ENCODE data around the gene POLD1. TPM values are rescaled to one million over a fixed set of nuclear protein-coding genes. Genes with fewer than 3 reads are reported as not detected.
"Not testable (repeated sequence)": the region's sequence is repeated elsewhere in the genome, so short reads cannot be mapped to it uniquely, and the experiment has no call there.

The POLD1 gene
- total RNA-seq, 1 experiment from 2014 or later: 53.4 TPM

DNA sequence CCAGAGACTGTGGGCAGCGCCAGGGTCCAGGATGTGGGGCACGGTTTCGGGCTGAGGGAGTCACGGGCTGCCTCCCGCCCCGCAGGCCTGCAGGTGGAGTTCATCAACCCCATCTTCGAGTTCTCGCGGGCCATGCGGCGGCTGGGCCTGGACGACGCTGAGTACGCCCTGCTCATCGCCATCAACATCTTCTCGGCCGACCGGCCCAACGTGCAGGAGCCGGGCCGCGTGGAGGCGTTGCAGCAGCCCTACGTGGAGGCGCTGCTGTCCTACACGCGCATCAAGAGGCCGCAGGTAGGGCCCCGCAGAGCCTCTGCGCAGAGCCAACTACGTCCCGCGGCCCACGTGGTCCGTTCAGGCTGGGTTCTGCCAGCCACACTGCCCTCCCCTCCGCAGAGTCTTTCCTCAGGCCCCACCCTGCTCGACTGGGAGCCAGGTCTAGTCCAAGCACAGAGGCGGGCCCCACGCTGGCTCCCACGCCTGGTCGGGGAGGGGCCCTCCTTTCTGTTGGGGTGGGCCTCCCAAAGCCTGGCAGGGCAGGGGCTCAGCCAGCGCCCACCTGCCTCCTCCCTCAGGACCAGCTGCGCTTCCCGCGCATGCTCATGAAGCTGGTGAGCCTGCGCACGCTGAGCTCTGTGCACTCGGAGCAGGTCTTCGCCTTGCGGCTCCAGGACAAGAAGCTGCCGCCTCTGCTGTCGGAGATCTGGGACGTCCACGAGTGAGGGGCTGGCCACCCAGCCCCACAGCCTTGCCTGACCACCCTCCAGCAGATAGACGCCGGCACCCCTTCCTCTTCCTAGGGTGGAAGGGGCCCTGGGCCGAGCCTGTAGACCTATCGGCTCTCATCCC is 2.0 kb upstream of the POLD1 start:
- no peaks in the 10 kb centered on the region for H3K27me3 ChIP-seq (ENCODE audit: low read length)
- H3K27ac ChIP-seq (ENCODE audit: low read length): no peak overlapping the region
- no peak for DNase-seq
- no peaks in the 10 kb centered on the region for H3K9me3 ChIP-seq (ENCODE audit: low read length)
- H3K79me2 ChIP-seq (ENCODE audit: low read length): peaks cover 39% of the 10 kb centered on the region
- H3K36me3 ChIP-seq (ENCODE audit: insufficient read depth, low read length): peaks cover 31% of the 10 kb centered on the region
- H2AFZ ChIP-seq (ENCODE audit: low read length): no peak overlapping the region
- no peak overlapping the region for H3K4me2 ChIP-seq (ENCODE audit: low read depth, low read length, poor library complexity, severe bottlenecking)
- no peak overlapping the region for H3K4me3 ChIP-seq (ENCODE audit: low read length)
- no peak overlapping the region for H3K9ac ChIP-seq (ENCODE audit: low read length)
- H4K20me1 ChIP-seq (ENCODE audit: insufficient read depth, low read depth, low read length): peaks cover 34% of the 10 kb centered on the region
- peaks cover 26% of the 10 kb centered on the region for H3K4me1 ChIP-seq (ENCODE audit: low read length)
- H3K9me2 ChIP-seq (replicated peaks; ENCODE audit: insufficient read depth, low read length): no peaks in the 10 kb centered on the region

DNA sequence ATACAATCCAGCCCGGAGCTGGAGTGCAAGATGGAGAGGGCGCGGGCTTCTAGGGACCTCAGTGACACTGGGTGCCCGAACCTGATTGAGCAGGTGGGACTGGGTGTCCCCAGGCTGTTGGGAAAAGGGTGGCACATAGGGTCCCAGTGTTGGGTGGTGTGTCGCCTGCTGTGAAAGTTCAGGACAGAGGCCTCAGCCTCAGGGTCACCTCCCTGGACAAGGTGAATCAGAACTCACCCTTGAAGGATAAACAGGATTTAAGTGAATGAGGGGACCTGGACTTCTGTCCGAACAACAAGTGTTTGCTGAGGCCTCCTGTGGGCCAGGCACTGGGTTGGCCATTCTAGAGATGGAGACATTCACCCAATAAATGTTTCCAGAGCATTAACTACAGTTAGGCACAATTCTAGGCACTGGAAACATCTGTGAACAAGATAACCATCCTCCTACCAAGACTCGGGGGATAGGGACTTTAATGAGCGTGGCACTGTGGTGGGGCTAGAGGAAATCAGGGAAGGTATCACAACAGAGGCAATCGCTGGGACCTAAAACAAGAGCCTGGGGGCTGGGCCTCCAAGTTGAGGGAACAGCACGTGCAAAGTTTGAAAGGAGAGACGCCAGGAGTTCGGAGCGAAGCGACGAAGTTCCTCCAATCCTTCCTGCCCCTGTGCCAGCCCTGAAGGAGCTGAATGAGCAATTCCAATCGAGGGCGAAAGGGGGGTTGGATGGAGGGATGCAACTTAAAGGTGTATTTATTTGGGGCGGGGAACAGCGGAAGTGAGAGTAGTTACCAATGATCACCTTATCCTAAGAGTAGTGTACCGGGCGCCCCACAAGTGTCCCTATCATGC is 921 bp upstream of the POLD1 start:
- Histone ChIP-seq H3K9me2 (replicated peaks; ENCODE audit: insufficient read depth, low read length) (no peaks in the 10 kb centered on the region), H3K27me3 (ENCODE audit: low read length) (no peaks in the 10 kb centered on the region), H3K36me3 (ENCODE audit: insufficient read depth, low read length) (peaks cover 33% of the 10 kb centered on the region), H3K9me3 (ENCODE audit: low read length) (no peaks in the 10 kb centered on the region), H3K27ac (ENCODE audit: low read length) (peak overlapping the region; percentile 64), H3K9ac (ENCODE audit: low read length) (peak overlapping the region; percentile 63), H3K4me1 (ENCODE audit: low read length) (peaks cover 20% of the 10 kb centered on the region), H3K79me2 (ENCODE audit: low read length) (peaks cover 40% of the 10 kb centered on the region), H3K4me3 (ENCODE audit: low read length) (peak overlapping the region; percentile 74), H2AFZ (ENCODE audit: low read length) (no peak overlapping the region), H4K20me1 (ENCODE audit: insufficient read depth, low read depth, low read length) (peaks cover 27% of the 10 kb centered on the region), H3K4me2 (ENCODE audit: low read depth, low read length, poor library complexity, severe bottlenecking) (peak overlapping the region; percentile 86)
- no peak for DNase-seq

DNA sequence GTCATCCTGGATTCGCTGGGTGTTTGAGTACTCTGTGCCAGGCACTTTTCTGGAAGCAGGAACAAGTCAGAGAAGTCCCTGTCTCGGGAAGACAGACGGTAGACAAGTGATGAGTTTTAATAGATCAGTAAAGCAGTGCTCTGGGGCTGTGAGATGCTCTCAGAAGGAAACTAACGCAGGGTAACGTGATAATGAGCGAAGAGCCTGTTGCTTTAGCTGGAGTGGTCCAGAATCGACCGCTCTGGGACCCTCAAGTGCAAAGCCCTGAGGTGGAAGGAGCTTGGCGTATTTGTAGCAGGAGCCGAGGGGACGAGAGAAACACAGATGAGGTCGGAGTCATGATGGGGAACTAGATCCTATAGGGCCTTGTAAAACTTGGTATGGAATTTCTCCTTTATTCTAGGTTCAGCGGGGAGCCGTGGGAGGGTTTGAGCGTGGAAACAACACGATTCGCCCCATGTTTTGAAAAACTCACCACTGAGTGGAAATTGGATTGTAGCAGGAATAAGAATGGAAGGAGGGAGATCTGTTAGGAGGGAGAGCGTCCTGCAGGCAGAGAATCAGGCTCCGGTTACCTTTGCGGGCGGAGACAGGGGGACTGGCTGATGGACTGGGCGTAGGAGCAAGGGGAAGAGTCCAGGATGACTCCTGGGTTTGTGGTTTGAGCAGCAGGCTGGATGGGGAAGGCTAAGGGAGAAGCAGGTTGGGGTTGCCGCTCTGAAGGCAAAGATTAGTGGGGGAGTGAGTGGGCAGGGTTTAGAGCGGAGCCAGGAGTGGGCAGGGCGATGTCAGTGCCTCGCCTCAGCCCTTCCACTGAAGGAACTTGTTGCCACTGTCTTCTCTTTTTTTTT is 763 bp downstream of the POLD1 start:
- Histone ChIP-seq H4K20me1 (ENCODE audit: insufficient read depth, low read depth, low read length) (peaks cover 16% of the 10 kb centered on the region), H3K36me3 (ENCODE audit: insufficient read depth, low read length) (peaks cover 30% of the 10 kb centered on the region), H3K79me2 (ENCODE audit: low read length) (peaks cover 54% of the 10 kb centered on the region), H3K9me3 (ENCODE audit: low read length) (no peaks in the 10 kb centered on the region), H3K4me3 (ENCODE audit: low read length) (peak overlapping the region; percentile 74), H3K9ac (ENCODE audit: low read length) (peak overlapping the region; percentile 80), H3K27me3 (ENCODE audit: low read length) (no peaks in the 10 kb centered on the region), H3K27ac (ENCODE audit: low read length) (peak overlapping the region; percentile 69), H3K4me2 (ENCODE audit: low read depth, low read length, poor library complexity, severe bottlenecking) (peak overlapping the region; percentile 86), H2AFZ (ENCODE audit: low read length) (no peak overlapping the region; the same call in 1 of the 2 replicates), H3K4me1 (ENCODE audit: low read length) (peaks cover 20% of the 10 kb centered on the region), H3K9me2 (replicated peaks; ENCODE audit: insufficient read depth, low read length) (no peaks in the 10 kb centered on the region)
- peak; percentile 71 for DNase-seq

DNA sequence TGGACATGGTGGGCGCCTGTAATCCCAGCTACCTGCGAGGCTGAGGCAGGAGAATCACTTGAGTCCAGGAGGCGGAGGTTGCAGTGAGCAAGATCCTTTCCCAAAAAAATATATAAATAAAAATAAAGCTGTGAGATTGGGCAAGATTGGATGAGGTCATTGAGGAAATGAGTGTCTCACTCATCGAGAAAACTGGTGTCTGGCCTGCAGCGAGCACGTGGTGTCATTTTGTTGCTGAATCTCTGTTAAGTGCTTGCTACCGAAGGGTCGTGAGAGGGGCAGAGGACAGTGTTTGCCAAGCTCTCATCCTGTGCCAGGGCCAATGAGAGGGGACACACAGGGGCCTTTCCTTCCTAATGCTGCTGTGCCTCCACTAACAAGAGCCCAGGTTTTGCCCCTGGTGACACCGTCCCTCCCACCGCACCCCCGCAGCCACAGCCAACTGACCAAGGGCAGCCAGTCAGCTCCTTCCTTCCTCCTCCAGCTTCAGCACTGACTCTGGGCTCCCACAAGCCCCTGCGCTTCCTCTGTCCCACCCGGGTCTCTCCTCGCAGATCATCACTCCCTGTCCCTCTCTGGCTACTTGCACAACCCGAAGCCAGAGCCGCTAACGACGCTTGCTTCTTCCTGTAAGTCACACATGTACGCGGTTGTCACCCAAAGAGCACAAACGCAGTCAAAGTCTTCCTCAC is 3.2 kb downstream of the POLD1 start:
- no peak overlapping the region for H3K9ac ChIP-seq (ENCODE audit: low read length)

DNA sequence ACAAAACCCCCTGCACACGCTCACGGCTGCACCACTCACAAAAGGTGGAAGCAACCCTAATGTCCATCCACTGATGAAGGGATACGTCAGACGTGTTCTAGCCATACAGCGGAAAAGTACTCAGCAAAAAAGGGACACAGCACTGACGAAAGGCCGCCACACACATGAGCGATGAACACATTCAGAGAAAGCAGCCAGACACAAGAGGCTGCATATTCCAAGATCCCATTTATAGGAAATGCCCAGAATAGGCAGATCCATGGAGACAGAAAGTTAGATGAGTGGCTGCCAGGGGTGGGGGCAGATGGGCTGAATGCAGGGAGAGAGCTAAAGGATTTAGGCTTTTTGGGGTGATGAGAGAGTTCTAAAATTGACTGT is 3.7 kb downstream of the POLD1 start:
- Histone ChIP-seq H3K9me2 (replicated peaks; ENCODE audit: insufficient read depth, low read length) (no peaks in the 10 kb centered on the region), H2AFZ (ENCODE audit: low read length) (no peak overlapping the region), H3K36me3 (ENCODE audit: insufficient read depth, low read length) (peaks cover 35% of the 10 kb centered on the region), H3K4me3 (ENCODE audit: low read length) (no peak overlapping the region), H3K27ac (ENCODE audit: low read length) (no peak overlapping the region), H3K4me2 (ENCODE audit: low read depth, low read length, poor library complexity, severe bottlenecking) (no peak overlapping the region), H4K20me1 (ENCODE audit: insufficient read depth, low read depth, low read length) (peaks cover 16% of the 10 kb centered on the region), H3K4me1 (ENCODE audit: low read length) (peaks cover 20% of the 10 kb centered on the region), H3K27me3 (ENCODE audit: low read length) (no peaks in the 10 kb centered on the region), H3K9me3 (ENCODE audit: low read length) (no peaks in the 10 kb centered on the region), H3K9ac (ENCODE audit: low read length) (no peak overlapping the region), H3K79me2 (ENCODE audit: low read length) (peaks cover 72% of the 10 kb centered on the region)
- no peak for DNase-seq

More for the DNA sequence above, 3.2 kb downstream of the POLD1 start:
- H3K79me2 ChIP-seq (ENCODE audit: low read length): peaks cover 66% of the 10 kb centered on the region
- H3K4me3 ChIP-seq (ENCODE audit: low read length): no peak overlapping the region
- H3K9me2 ChIP-seq (replicated peaks; ENCODE audit: insufficient read depth, low read length): no peaks in the 10 kb centered on the region
- peaks cover 20% of the 10 kb centered on the region for H3K4me1 ChIP-seq (ENCODE audit: low read length)
- H3K4me2 ChIP-seq (ENCODE audit: low read depth, low read length, poor library complexity, severe bottlenecking): no peak overlapping the region
- DNase-seq: no peak
- no peaks in the 10 kb centered on the region for H3K9me3 ChIP-seq (ENCODE audit: low read length)
- H3K27me3 ChIP-seq (ENCODE audit: low read length): no peaks in the 10 kb centered on the region
- H4K20me1 ChIP-seq (ENCODE audit: insufficient read depth, low read depth, low read length): peaks cover 16% of the 10 kb centered on the region
- no peak overlapping the region for H2AFZ ChIP-seq (ENCODE audit: low read length)
- peaks cover 34% of the 10 kb centered on the region for H3K36me3 ChIP-seq (ENCODE audit: insufficient read depth, low read length)
- no peak overlapping the region for H3K27ac ChIP-seq (ENCODE audit: low read length)

DNA sequence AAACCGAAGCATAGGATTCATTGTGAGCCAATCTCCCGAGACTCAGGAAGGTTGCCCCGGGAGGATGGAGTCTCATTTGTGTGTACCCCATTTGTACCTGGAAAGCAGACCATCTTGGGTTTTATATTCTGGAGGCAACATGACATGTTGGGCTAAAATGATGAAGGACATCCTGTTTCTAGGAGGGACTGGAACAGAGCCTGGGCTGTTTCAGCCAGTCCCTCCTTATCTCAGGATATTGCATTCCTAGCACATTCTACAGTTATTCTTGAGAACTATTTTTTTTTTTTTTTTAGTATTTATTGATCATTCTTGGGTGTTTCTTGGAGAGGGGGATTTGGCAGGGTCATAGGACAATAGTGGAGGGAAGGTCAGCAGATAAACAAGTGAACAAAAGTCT is 6.1 kb downstream of the POLD1 start:
- not testable (repeated sequence) for H2AFZ ChIP-seq (ENCODE audit: low read length); H3K9ac ChIP-seq (ENCODE audit: low read length); H3K4me2 ChIP-seq (ENCODE audit: low read depth, low read length, poor library complexity, severe bottlenecking); H3K4me1 ChIP-seq (ENCODE audit: low read length); H3K9me2 ChIP-seq (replicated peaks; ENCODE audit: insufficient read depth, low read length); DNase-seq; H3K4me3 ChIP-seq (ENCODE audit: low read length); H3K27me3 ChIP-seq (ENCODE audit: low read length); H3K27ac ChIP-seq (ENCODE audit: low read length); H3K9me3 ChIP-seq (ENCODE audit: low read length)
- peaks cover 11% of the 10 kb centered on the region for H4K20me1 ChIP-seq (ENCODE audit: insufficient read depth, low read depth, low read length)
- peaks cover 83% of the 10 kb centered on the region for H3K79me2 ChIP-seq (ENCODE audit: low read length)
- peaks cover 44% of the 10 kb centered on the region for H3K36me3 ChIP-seq (ENCODE audit: insufficient read depth, low read length)

DNA sequence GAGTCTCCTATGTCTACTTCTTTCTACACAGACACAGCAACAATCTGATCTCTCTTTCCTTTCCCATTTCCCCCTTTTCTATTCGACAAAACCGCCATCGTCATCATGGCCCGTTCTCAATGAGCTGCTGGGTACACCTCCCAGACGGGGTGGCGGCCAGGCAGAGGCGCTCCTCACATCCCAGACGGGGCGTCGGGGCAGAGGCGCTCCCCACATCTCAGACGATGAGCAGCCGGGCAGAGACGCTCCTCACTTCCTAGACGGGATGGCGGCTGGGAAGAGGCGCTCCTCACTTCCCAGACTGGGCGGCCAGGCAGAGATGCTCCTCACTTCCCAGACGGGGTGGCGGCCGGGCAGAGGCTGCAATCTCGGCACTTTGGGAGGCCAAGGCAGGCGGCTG is 6.8 kb downstream of the POLD1 start:
- H3K27ac ChIP-seq (ENCODE audit: low read length); H3K4me3 ChIP-seq (ENCODE audit: low read length); H3K9ac ChIP-seq (ENCODE audit: low read length); H2AFZ ChIP-seq (ENCODE audit: low read length); H4K20me1 ChIP-seq (ENCODE audit: insufficient read depth, low read depth, low read length); H3K27me3 ChIP-seq (ENCODE audit: low read length); H3K4me2 ChIP-seq (ENCODE audit: low read depth, low read length, poor library complexity, severe bottlenecking); H3K9me3 ChIP-seq (ENCODE audit: low read length); H3K9me2 ChIP-seq (replicated peaks; ENCODE audit: insufficient read depth, low read length); DNase-seq; H3K4me1 ChIP-seq (ENCODE audit: low read length): not testable (repeated sequence)
- Histone ChIP-seq H3K79me2 (ENCODE audit: low read length) (peaks cover 82% of the 10 kb centered on the region), H3K36me3 (ENCODE audit: insufficient read depth, low read length) (peaks cover 43% of the 10 kb centered on the region)

Measured in Karpas-422 (cell line).